H1 (cell line): ENCODE data around the gene DCTN1. TPM values are rescaled to one million over a fixed set of nuclear protein-coding genes. Genes with fewer than 3 reads are reported as not detected.

Source experiments
- CTCF ChIA-PET: fragments of 300-600 bp; sonication (Branson Sonifier 250); formaldehyde crosslinking; loops from one replicate; lab custom pipeline; 2021; ENCODE audit not compliant: partially characterized antibody; lab: Charles Lee
- POLR2A ChIA-PET: fragments of 300-600 bp; sonication (Branson Sonifier 250); formaldehyde crosslinking; loops from one replicate; lab custom pipeline; 2021; ENCODE audit warnings: inconsistent platforms; ENCODE audit not compliant: partially characterized antibody; lab: Charles Lee
- DNase-seq, 2 experiments: peaks; one replicate each; pipeline versions ENCODE4 v3.0.0 to v3.0.0-alpha.2; 2010 to 2022; ENCODE audit warnings: low spot score in 2 of 2, low read depth in 1 of 2, mixed read lengths in 1 of 2
- FAIRE-seq: peaks from 2 replicates; lab custom pipeline; 2011; peaks lifted over from hg19 to GRCh38; lab: Jason Lieb, UNC
- H2AFZ ChIP-seq: 2 replicates; pipeline ENCODE4 v1.8.1; 2012; ENCODE audit warnings: low read length, inconsistent platforms
- H2AK5ac ChIP-seq: 2 replicates; pipeline ENCODE4 v1.6.1; 2013; ENCODE audit warnings: low read depth, low read length
- H2BK120ac ChIP-seq: replicated peaks from 2 replicates; pipeline ENCODE3; 2013; ENCODE audit warnings: low read depth, low read length, inconsistent platforms
- H2BK12ac ChIP-seq: 2 replicates; pipeline ENCODE4 v1.6.1; 2013; ENCODE audit warnings: low read depth, low read length
- H2BK15ac ChIP-seq: 2 replicates; pipeline ENCODE4 v1.6.1; 2013; ENCODE audit warnings: low read length
- H2BK20ac ChIP-seq: 2 replicates; pipeline ENCODE4 v1.6.1; 2013; ENCODE audit warnings: low read length
- H2BK5ac ChIP-seq: 2 replicates; pipeline ENCODE4 v1.6.1; 2013; ENCODE audit warnings: low read depth, low read length
- H3K14ac ChIP-seq: 2 replicates; pipeline ENCODE4 v1.6.1; 2013; ENCODE audit warnings: inconsistent platforms; ENCODE audit not compliant: insufficient read length
- H3K18ac ChIP-seq: 2 replicates; pipeline ENCODE4 v1.6.1; 2013; ENCODE audit warnings: low read length; ENCODE audit errors: extremely low read depth
- H3K23ac ChIP-seq: 2 replicates; pipeline ENCODE4 v1.6.1; 2013; ENCODE audit warnings: inconsistent platforms; ENCODE audit not compliant: insufficient read length
- H3K23me2 ChIP-seq: 2 replicates; pipeline ENCODE4 v1.6.1; 2013; ENCODE audit warnings: low read depth, low read length
- H3K27ac ChIP-seq: 2 replicates; pipeline ENCODE4 v1.6.1; 2011; ENCODE audit warnings: low read depth, low read length, inconsistent platforms
- H3K27me3 ChIP-seq, 4 experiments: replicated peaks in 1 of 4; 1 replicate in 1 of 4; 2 replicates in 3 of 4; pipeline versions ENCODE4 v1.6.1 to v1.8.1; 2011 to 2013; ENCODE audit warnings: low read length in 3 of 4, mild to moderate bottlenecking in 3 of 4, inconsistent platforms in 2 of 4, mixed read lengths in 2 of 4, moderate library complexity in 1 of 4; ENCODE audit not compliant: control insufficient read depth in 3 of 4, insufficient read depth in 3 of 4; ENCODE audit errors: extremely low read depth in 1 of 4
- H3K36me3 ChIP-seq, 4 experiments: 2 replicates each; pipeline versions ENCODE4 v1.6.1 to v1.8.1; 2011 to 2013; ENCODE audit warnings: mild to moderate bottlenecking in 4 of 4, low read length in 3 of 4, moderate library complexity in 2 of 4, control low read depth in 1 of 4, inconsistent platforms in 1 of 4; ENCODE audit not compliant: insufficient read depth in 4 of 4, control insufficient read depth in 2 of 4
- H3K4ac ChIP-seq: replicated peaks from 2 replicates; pipeline ENCODE3; 2013; ENCODE audit warnings: low read length, low read depth, mixed read lengths, inconsistent platforms; ENCODE audit not compliant: insufficient read length
- H3K4me1 ChIP-seq, 4 experiments: replicated peaks in 1 of 4; 1 replicate in 1 of 4; 2 replicates in 3 of 4; pipeline versions ENCODE4 v1.6.1 to v1.8.1; 2011 to 2013; ENCODE audit warnings: low read length in 3 of 4, inconsistent platforms in 2 of 4, mixed read lengths in 1 of 4; ENCODE audit not compliant: insufficient read depth in 4 of 4, control insufficient read depth in 3 of 4
- H3K4me2 ChIP-seq, 2 experiments: 2 replicates each; pipeline versions ENCODE4 v1.6.1 to v1.8.1; 2011 to 2013; ENCODE audit warnings: low read depth in 2 of 2, low read length in 2 of 2, control low read depth in 1 of 2, inconsistent platforms in 1 of 2, mild to moderate bottlenecking in 1 of 2; ENCODE audit not compliant: insufficient read depth in 1 of 2
- H3K4me3 ChIP-seq, 4 experiments: fragments of 200-600, 300-600 bp in 1 of 4; sonication (generic), shearing (Covaris generic), sonication (Bioruptor Twin) in 1 of 4; 2 replicates each; pipeline versions ENCODE4 v1.5.1 to v1.8.1; 2011 to 2016; ENCODE audit warnings: low read length in 4 of 4, low read depth in 3 of 4, control low read depth in 2 of 4, inconsistent platforms in 2 of 4, mild to moderate bottlenecking in 2 of 4, mixed read lengths in 1 of 4, moderate library complexity in 1 of 4; ENCODE audit not compliant: insufficient read depth in 2 of 4; ENCODE audit errors: extremely low read depth in 1 of 4
- H3K56ac ChIP-seq: replicated peaks from 2 replicates; pipeline ENCODE3; 2013; ENCODE audit warnings: low read depth, mild to moderate bottlenecking, mixed read lengths, low read length, inconsistent platforms; ENCODE audit not compliant: insufficient read length
- H3K79me1 ChIP-seq: 2 replicates; pipeline ENCODE4 v1.6.1; 2013; ENCODE audit warnings: low read depth, low read length, control low read depth
- H3K79me2 ChIP-seq, 2 experiments: 2 replicates each; pipeline versions ENCODE4 v1.6.1 to v1.8.1; 2012 to 2013; ENCODE audit warnings: low read length in 2 of 2, mild to moderate bottlenecking in 2 of 2, inconsistent platforms in 1 of 2; ENCODE audit not compliant: insufficient read depth in 2 of 2, control insufficient read depth in 1 of 2
- H3K9ac ChIP-seq, 4 experiments: replicated peaks in 1 of 4; 1 replicate in 1 of 4; 2 replicates in 3 of 4; pipeline versions ENCODE4 v1.6.1 to v1.8.1; 2011 to 2013; ENCODE audit warnings: low read depth in 3 of 4, low read length in 3 of 4, control low read depth in 2 of 4, mild to moderate bottlenecking in 2 of 4, moderate library complexity in 2 of 4, inconsistent platforms in 1 of 4; ENCODE audit errors: extremely low read depth in 1 of 4
- H3K9me3 ChIP-seq, 2 experiments: 2 replicates each; pipeline versions ENCODE4 v1.6.1 to v1.8.1; 2012 to 2013; ENCODE audit warnings: mild to moderate bottlenecking in 2 of 2, moderate library complexity in 2 of 2, control low read depth in 1 of 2, inconsistent platforms in 1 of 2, low read depth in 1 of 2, low read length in 1 of 2, mixed read lengths in 1 of 2; ENCODE audit not compliant: insufficient read depth in 2 of 2
- H4K20me1 ChIP-seq, 2 experiments: replicated peaks in 1 of 2; 2 replicates each; pipeline versions ENCODE3 to v1.8.1; 2011 to 2013; ENCODE audit warnings: inconsistent platforms in 2 of 2, low read length in 2 of 2, mild to moderate bottlenecking in 1 of 2; ENCODE audit not compliant: insufficient read depth in 2 of 2, control insufficient read depth in 1 of 2
- H4K5ac ChIP-seq: 2 replicates; pipeline ENCODE4 v1.6.1; 2013; ENCODE audit warnings: low read length, low read depth, mixed read lengths, inconsistent platforms; ENCODE audit not compliant: insufficient read length
- H4K8ac ChIP-seq: 2 replicates; pipeline ENCODE4 v1.8.0; 2013; ENCODE audit warnings: mild to moderate bottlenecking, moderate library complexity, low read length, inconsistent platforms; ENCODE audit not compliant: insufficient read depth; ENCODE audit errors: extremely low read depth
- H4K91ac ChIP-seq: replicated peaks from 2 replicates; pipeline ENCODE3; 2013; ENCODE audit warnings: low read length, mixed read lengths, inconsistent platforms; ENCODE audit not compliant: insufficient read length
- HDAC6 ChIP-seq: IDR thresholded peaks from one replicate; pipeline ENCODE4 v1.7.1; 2012; ENCODE audit warnings: low read depth, mild to moderate bottlenecking, inconsistent platforms, low read length, moderate library complexity
- NANOG ChIP-seq: IDR thresholded peaks from 2 replicates; pipeline ENCODE4 v1.6.1; 2011; ENCODE audit warnings: low read length, low read depth, mild to moderate bottlenecking, inconsistent platforms; ENCODE audit not compliant: insufficient read depth, poor library complexity, severe bottlenecking
- TCF12 ChIP-seq: IDR thresholded peaks from 2 replicates; pipeline ENCODE4 v1.6.1; 2011; ENCODE audit warnings: low read depth, mild to moderate bottlenecking, low read length
- WGBS, 2 experiments: shearing (Covaris generic) in 1 of 2; methylation state at CpG; one replicate each; pipeline versions ENCODE4 v1.1.6 to v1.1.7; 2013 to 2015; ENCODE audit warnings: low lambda C conversion rate in 2 of 2, mixed read lengths in 2 of 2, inconsistent platforms in 1 of 2, low coverage in 1 of 2, missing lambda C conversion rate in 1 of 2; ENCODE audit not compliant: insufficient replicate concordance in 2 of 2, insufficient coverage in 1 of 2, insufficient read length in 1 of 2; ENCODE audit errors: extremely low coverage in 1 of 2, missing lambda C conversion rate in 1 of 2; 5-methylcytosine and 5-hydroxymethylcytosine counted together
- polyA plus RNA-seq, 7 experiments: library from polyadenylated mRNA; depleted of rRNA in 3 of 7; stranded (reverse) in 5 of 7; unstranded in 2 of 7; fragments of >200 nt in 5 of 7; fragments of 200-250 nt in 2 of 7; gene quantifications; 1 replicate in 5 of 7; 2 replicates in 1 of 7; 4 replicates in 1 of 7; pipeline versions ENCODE4 v1.2.1 to v1.2.3, GENCODE V29; 2011 to 2013; ENCODE audit warnings: missing spikeins in 2 of 7, mixed read lengths in 2 of 7
- total RNA-seq: library from RNA; stranded (reverse); fragmentation: NEBNext Ultra II Directional; extraction: Animal tissue kit (Norgen Biotek cat#: 25700); gene quantifications from 2 replicates; pipeline ENCODE4 v1.2.1, GENCODE V29; 2021

DCTN1 gene
- total and polyA plus RNA-seq, 2 of the 8 experiments (the other 6 are each of a cell fraction or from before 2014, with no cell fraction given): 105 to 162 TPM

GRCh38 chr2:74366036-74366435 lies 14.1 kb downstream of the DCTN1 start:
- H2BK15ac ChIP-seq: no peak overlapping the region
- no peaks in the 10 kb centered on the region for H3K79me2 ChIP-seq
- no peak for DNase-seq
- no peak overlapping the region for H3K18ac ChIP-seq
- H3K14ac ChIP-seq: no peak overlapping the region
- CTCF ChIA-PET: interaction anchor here (0.7 to 1.6 kb wide), 4 partner anchors 26 to 116 kb away, joined by 3 to 4 read pairs (median 4); no protein-coding TSS in a partner anchor
- H3K23me2 ChIP-seq: no peaks in the 10 kb centered on the region
- no peak overlapping the region for H3K4ac ChIP-seq
- H3K79me1 ChIP-seq: no peaks in the 10 kb centered on the region; the same call in 1 of the 2 replicates
- H3K9me3 ChIP-seq: no peaks in the 10 kb centered on the region
- no peak overlapping the region for H2BK5ac ChIP-seq
- H4K91ac ChIP-seq: no peak overlapping the region
- H2AFZ ChIP-seq: no peak overlapping the region
- H2AK5ac ChIP-seq: no peak overlapping the region
- H4K5ac ChIP-seq: no peak overlapping the region
- no peak for TF ChIP-seq TCF12
- TF ChIP-seq HDAC6: no peak
- no peak for TF ChIP-seq NANOG
- TF ChIP-seq, all 59 proteins: peak for 0
- Histone ChIP-seq H2BK120ac (no peak overlapping the region), H3K9ac (no peak overlapping the region), H4K20me1 (peaks cover 0 to 9% of the 10 kb centered on the region in 2 experiments), H3K36me3 (peaks cover 68 to 96% (median 90%) of the 10 kb centered on the region in 4 experiments), H2BK12ac (no peak overlapping the region), H3K27me3 (no peaks in the 10 kb centered on the region), H3K4me2 (no peak overlapping the region), H2BK20ac (no peak overlapping the region), H3K4me3 (no peak overlapping the region), H3K23ac (no peak overlapping the region), H3K27ac (no peak overlapping the region), H3K4me1 (no peaks in the 10 kb centered on the region), H3K56ac (no peak overlapping the region), H4K8ac (no peak overlapping the region)
- WGBS, 2 experiments: 90% methylated on average over 3 of the region's 3 CpGs; no CpG with 5 or more reads in 1 of the 2 experiments
- POLR2A ChIA-PET: interaction anchor here (0.9 to 1.8 kb wide), 5 partner anchors 9 to 89 kb away, joined by 3 to 4 read pairs (median 3); partner anchors contain the start of gene INO80B
- FAIRE-seq: no peak
